ENCODE measurements around the gene FGF14.

Gene FGF14

DNA sequence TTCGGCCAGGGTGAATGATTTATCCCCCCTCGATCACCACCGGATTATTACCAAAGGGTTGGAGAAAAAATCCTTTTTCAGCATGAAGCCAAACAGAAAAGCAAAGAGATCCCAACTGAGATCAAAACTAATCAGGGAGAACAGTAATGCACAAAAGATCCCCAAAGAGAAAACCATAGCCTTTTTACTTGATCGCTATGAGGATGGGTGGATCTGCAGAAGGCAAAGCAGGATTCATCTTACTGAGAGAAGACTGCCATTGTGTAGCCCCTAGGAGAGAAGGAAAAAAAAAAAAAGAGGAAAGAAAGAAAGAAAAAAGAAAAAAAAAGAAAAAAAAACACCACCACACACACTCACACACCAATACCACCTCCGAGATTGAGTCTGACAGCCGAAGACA, at the start of gene FGF14:
Gene FGF14 (minus strand): TSS at position 283 of the 400 bp plus-strand sequence.
- TF ChIP-seq, protein P1, sequence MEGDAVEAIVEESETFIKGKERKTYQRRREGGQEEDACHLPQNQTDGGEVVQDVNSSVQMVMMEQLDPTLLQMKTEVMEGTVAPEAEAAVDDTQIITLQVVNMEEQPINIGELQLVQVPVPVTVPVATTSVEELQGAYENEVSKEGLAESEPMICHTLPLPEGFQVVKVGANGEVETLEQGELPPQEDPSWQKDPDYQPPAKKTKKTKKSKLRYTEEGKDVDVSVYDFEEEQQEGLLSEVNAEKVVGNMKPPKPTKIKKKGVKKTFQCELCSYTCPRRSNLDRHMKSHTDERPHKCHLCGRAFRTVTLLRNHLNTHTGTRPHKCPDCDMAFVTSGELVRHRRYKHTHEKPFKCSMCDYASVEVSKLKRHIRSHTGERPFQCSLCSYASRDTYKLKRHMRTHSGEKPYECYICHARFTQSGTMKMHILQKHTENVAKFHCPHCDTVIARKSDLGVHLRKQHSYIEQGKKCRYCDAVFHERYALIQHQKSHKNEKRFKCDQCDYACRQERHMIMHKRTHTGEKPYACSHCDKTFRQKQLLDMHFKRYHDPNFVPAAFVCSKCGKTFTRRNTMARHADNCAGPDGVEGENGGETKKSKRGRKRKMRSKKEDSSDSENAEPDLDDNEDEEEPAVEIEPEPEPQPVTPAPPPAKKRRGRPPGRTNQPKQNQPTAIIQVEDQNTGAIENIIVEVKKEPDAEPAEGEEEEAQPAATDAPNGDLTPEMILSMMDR (IDR thresholded peaks at IDR 0.05; ENCODE audit: extremely low read depth, insufficient read depth, missing control alignments), result no peak
- no peak for DNase-seq (ENCODE audit: low spot score)
- in situ Hi-C loops (cut with MboI; ENCODE audit: low pct_unique_long_range_greater_than_20kb, low sequenced_read_pairs, unreplicated experiment), result no loop called here

DNA sequence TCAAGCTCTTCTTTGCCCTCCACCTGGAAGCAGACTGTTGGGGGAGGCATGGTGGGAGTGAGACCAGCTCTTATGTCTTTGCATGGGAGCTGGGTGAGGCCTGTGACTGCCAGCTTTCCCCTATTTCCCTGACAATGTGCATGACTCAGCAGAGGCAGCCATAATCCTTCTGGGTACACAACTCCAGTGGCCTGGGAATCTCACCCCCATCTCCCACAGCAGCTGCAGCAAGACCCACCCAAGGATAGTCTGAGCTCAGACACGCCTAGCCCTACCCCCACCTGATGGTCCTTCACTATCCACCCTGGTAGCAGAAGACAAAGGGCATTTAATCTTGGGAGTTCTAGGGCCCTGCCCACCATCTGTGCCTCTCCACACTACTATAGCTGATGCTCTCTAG, 41.4 kb upstream of the FGF14 start:
- in situ Hi-C loops (cut with MboI; ENCODE audit: low pct_unique_long_range_greater_than_20kb, low sequenced_read_pairs, unreplicated experiment), result no loop called here
- TF ChIP-seq, protein P1 (IDR thresholded peaks at IDR 0.05; ENCODE audit: extremely low read depth, insufficient read depth, missing control alignments), result no peak
- DNase-seq (ENCODE audit: low spot score), result no peak

DNA sequence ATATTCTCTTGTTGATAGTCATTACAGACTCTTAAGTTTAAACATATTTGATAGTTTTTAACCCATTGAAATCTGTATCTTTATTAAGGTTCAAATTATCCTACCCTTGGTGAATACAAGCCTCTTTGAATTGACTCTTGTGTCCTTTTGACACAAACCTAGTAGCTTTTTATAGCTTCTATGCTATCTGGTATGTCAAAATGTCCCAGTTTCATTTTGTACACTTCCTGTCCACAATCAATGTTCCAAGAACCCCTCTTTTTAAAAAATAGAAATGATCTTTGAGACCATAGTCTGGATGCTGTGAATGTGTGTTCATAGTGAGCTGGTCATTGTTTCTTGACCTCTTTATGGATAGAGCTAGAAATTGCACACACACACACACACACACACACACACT, 39.2 kb upstream of the FGF14 start:
- DNase-seq (ENCODE audit: low spot score), result no peak

DNA sequence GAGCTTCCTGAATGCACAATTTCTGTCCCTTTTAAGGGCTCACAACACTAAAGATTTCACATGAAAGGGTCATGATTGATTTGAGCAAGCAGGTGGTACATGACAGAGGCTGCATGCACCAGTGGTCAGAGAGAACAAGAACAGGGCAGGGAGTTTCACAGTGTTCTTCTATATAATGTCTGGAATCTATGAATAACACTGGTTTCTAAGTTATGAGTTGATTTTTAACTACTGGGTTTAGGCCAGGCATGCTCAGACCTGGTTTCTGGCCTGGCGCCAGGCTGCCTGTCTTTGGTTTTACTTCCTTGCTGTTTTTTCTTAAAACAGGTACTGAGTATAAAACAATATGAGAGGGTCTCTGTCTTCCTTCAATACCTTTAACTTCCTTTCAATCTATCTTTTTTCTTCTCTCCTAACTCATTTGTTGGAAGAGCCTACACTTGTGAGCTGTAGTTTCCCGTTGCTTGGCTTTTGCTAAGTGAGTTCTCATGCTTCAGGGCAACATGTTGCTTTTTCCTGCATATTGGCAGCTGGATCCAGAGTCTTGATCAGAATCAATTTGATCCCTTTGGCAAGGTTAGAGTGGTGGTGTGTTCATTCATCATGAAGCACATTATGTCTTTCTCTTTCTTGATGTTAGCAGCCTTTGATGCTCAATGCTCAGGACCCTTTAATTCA, 38.5 kb upstream of the FGF14 start:
- in situ Hi-C loops (cut with MboI; ENCODE audit: low pct_unique_long_range_greater_than_20kb, low sequenced_read_pairs, unreplicated experiment), result no loop called here
- no peak for DNase-seq (ENCODE audit: low spot score)
- TF ChIP-seq, protein P1 (IDR thresholded peaks at IDR 0.05; ENCODE audit: extremely low read depth, insufficient read depth, missing control alignments), result no peak

More for the DNA sequence above, 39.2 kb upstream of the FGF14 start:
- in situ Hi-C loops (cut with MboI; ENCODE audit: low pct_unique_long_range_greater_than_20kb, low sequenced_read_pairs, unreplicated experiment), result no loop called here
- TF ChIP-seq, protein P1 (IDR thresholded peaks at IDR 0.05; ENCODE audit: extremely low read depth, insufficient read depth, missing control alignments), result no peak

DNA sequence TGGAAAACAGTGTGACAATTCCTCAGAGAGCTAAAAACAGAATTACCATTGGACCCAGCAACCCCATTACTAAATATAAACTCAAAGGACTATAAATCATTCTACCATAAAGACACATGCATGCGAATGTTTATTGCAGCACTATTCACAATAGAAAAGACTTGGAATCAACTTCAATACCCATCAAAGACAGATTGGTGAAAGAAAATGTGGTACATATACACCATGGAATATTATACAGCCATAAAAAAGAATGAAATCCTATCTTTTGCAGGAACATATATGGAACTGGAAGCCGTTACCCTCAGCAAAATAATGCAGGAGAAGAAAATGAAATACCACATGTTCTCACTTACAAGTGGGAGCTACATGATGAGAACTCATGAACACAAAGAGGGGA, 20.8 kb upstream of the FGF14 start:
- in situ Hi-C loops (cut with MboI; ENCODE audit: low pct_unique_long_range_greater_than_20kb, low sequenced_read_pairs, unreplicated experiment), result no loop called here
- TF ChIP-seq, protein P1 (IDR thresholded peaks at IDR 0.05; ENCODE audit: extremely low read depth, insufficient read depth, missing control alignments), result no peak
- DNase-seq (ENCODE audit: low spot score), result no peak

DNA sequence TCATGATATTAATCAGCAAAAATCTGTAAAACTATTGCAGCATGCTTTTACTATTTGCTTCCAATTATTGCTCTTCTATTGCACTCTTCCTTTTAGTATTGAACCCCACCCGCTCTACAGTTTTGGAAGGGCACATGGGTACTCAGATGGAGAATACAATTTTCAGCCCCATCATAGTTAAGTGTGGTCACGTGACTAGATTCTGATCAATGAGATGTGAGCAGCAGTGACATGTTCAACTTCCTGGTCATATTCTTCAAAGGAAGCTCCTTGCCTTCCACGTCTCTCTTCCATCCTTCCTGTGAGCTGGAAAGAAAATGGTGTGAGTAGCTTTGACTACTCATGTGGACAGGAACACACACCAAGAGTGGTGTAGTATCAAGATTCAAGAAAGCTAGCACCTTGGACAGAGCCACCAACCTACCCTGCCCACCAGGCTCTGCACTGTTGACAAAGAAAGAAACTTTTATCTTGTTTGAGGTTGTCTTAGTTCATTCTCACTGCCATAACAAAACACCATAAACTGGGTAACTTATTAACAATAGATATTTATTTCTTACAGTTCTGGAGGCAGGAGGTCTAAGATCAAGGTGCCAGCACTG, 3.8 kb upstream of the FGF14 start:
- DNase-seq (ENCODE audit: low spot score), result no peak
- in situ Hi-C loops (cut with MboI; ENCODE audit: low pct_unique_long_range_greater_than_20kb, low sequenced_read_pairs, unreplicated experiment), result no loop called here

More for the DNA sequence above, 3.8 kb upstream of the FGF14 start:
- TF ChIP-seq, protein P1 (IDR thresholded peaks at IDR 0.05; ENCODE audit: extremely low read depth, insufficient read depth, missing control alignments), result no peak

Measured in GM13977 (cell line).